ENCODE data around the gene PPP1R15B.

The PPP1R15B gene

GRCh38 chr1:204367193-204367858 is 44.3 kb downstream of the PPP1R15B start:
- DNase-seq (ENCODE audit: low spot score): no peak

- no peak for DNase-seq (ENCODE audit: low spot score)
These were observed 44.9 kb downstream of the PPP1R15B start for GRCh38 chr1:204366759-204367158.

GRCh38 chr1:204363335-204364114 is 48.1 kb downstream of the PPP1R15B start:
- peak; percentile 73 for DNase-seq (ENCODE audit: low spot score)

- no peak for DNase-seq (ENCODE audit: low spot score)
These were observed 48.7 kb downstream of the PPP1R15B start for GRCh38 chr1:204362984-204363334.

- DNase-seq (ENCODE audit: low spot score): no peak
These were observed 49.8 kb downstream of the PPP1R15B start for GRCh38 chr1:204361781-204362180.

- no peak for DNase-seq (ENCODE audit: low spot score)
These were observed 50.3 kb downstream of the PPP1R15B start for GRCh38 chr1:204361341-204361771.

GRCh38 chr1:204360314-204360713 is 51.3 kb downstream of the PPP1R15B start:
- DNase-seq (ENCODE audit: low spot score): no peak

- DNase-seq (ENCODE audit: low spot score): no peak
These were observed 52.0 kb downstream of the PPP1R15B start, which contains the start of gene PLEKHA6 for GRCh38 chr1:204359474-204360255. PLEKHA6 (minus strand) TSS chr1:204359929; CDS start chr1:204273727, 86,202 bp downstream.

- DNase-seq (ENCODE audit: low spot score): no peak
These were observed 52.5 kb downstream of the PPP1R15B start for GRCh38 chr1:204359131-204359473.

GRCh38 chr1:204358605-204359004 is 53.0 kb downstream of the PPP1R15B start:
- no peak for DNase-seq (ENCODE audit: low spot score)

GRCh38 chr1:204357551-204358490 is 53.8 kb downstream of the PPP1R15B start:
- DNase-seq (ENCODE audit: low spot score): no peak

GRCh38 chr1:204356997-204357396 is 54.6 kb downstream of the PPP1R15B start:
- no peak for DNase-seq (ENCODE audit: low spot score)

- DNase-seq (ENCODE audit: low spot score): no peak
These were observed 55.7 kb downstream of the PPP1R15B start for GRCh38 chr1:204355913-204356312.

- no peak for DNase-seq (ENCODE audit: low spot score)
These were observed 57.0 kb downstream of the PPP1R15B start for GRCh38 chr1:204354579-204354978.
